Activated T-cell treated with anti-CD3 and anti-CD28 coated beads, Interleukin-2, amount 50 U/mL, for 1 hour (primary cell): ENCODE results near the gene DOLPP1.
A peak's percentile ranks its signal among the peaks of the same experiment; 100 is the strongest.
"Not testable (repeated sequence)": the region's sequence is repeated elsewhere in the genome, so short reads cannot be mapped to it uniquely, and the experiment has no call there.

Experiments used
- DNase-seq: peaks from one replicate; pipeline ENCODE4 v3.0.0-alpha.2; 2020

Gene DOLPP1

DNA sequence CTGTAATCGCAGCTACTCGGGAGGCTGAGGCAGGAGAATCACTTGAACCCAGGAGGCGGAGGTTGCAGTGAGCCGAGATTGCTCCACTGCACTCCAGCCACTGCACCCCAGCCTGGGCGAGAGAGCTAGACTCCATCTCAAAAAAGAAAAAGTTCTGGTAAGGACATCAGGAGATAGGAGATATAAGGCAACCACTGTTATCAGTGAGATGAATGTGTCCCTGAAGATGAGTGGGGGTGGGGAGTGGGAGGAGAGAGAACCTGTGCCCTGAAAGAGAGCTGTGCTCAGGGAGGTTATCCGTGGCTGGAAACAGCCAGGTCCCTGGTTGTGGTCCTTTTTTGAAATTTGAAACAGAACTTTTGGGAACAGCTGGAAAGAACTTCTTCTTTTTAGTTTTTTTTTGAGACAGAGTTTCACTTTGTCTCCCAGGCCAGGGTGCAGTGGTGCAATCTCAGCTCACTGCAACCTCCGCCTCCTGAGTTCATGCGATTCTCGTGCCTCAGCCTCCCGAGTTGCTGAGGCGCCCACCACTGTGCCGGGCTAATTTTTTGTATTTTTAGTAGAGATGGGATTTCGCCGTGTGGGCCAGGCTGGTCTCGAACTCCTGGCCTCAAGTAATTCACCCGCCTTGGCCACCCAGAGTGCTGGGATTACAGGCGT, 32.9 kb downstream of the DOLPP1 start:
- no peak for DNase-seq

DNA sequence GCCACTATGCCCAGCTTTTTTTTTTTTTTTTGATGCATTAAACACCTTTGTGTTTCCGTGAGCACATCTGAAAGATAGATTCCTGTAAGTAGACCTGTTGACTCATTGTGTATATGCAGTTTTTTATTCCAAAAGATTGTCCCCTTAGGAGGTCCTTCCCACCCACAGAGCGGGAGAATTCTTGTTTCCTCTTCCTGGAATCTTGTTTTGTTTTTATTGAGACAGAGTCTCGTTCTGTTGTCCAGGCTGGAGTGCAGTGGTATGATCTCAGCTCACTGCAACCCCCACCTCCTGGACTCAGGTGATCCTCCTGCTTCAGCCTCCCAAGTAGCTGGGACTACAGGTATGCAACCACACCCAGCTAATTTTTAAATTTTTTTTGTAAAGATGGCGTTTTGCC, 37.9 kb downstream of the DOLPP1 start:
- no peak for DNase-seq

DNA sequence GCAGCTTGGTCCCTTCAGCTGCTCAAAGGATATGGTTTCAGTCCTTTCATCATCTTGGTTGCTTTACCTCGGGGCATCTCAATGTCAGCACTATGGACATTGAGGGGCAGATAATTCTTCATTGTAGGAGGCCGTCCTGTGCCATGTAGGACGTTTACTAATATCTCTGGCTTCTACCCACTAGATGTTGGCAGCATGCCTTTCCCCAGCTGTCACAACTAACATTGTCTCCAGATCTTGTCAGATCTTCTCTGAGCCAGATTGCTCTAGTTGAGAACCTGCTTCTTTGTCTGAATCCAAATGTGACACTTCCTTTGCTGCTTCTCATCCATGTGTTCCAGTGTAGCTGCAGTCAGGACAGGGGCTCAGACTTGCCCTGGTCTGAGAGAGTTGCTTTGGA, 40.6 kb downstream of the DOLPP1 start:
- no peak for DNase-seq

DNA sequence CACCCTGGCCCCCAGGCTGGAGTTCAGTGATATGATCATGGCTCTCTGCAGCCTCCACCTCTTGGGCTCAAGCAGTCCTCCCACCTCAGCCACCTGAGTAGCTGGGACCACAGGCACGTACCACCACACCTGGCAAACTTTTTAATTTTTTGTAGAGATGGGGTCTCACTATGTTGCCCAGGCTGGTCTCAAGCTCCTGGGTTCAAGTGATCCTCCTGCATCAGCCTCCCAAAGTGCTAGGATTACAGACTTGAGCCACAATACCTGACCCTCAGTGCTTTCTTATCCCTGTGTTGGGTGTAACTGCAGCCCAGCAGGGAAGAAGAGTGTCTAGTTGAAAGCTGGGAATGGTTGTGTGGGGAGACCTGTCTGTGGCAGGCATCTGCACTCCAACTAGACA, 41.2 kb downstream of the DOLPP1 start:
- DNase-seq = no peak

DNA sequence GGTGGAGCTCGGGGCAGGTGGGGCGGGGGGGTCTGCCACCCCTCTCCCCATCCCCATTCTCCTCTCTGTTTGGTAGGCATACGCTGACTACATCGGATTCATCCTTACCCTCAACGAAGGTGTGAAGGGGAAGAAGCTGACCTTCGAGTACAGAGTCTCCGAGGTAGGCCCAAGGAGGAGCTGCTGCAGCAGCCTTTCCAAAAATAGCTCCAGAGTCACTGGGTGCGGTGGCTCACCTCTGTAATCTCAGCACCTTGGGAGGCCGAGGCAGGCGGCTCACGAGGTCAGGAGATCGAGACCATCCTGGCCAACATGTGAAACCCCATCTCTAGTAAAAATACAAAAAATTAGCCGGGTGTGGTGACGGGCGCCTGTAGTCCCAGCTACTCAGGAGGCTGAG, 42.1 kb downstream of the DOLPP1 start:
- not testable (repeated sequence) for DNase-seq

DNA sequence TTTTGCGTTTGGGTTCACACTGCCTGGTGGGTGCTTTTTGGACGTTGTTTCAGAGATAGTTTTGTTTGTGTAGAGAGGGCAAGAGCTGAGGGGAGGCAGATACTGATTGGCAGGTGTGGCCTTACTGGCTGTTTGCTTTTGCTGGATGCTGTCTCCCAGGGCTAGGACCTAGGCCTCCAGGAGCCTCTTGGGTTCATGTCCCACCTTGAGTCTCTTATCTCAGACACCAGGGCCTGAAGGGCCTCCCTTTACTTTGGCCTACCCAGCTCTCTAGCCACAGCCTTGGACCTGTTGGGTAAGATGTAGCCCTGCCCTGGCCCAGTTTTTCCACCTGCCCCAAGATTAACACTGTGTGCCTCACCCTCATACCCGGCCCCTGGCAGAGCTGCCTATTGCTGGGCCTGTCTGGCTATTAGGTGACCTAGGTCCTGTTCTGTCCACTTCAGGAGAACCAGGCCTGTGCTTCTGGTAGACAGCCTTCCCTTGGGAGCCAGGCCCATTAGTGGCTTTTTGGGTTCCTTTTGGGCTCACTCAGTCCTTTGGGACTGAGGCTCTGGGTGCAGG, 43.7 kb downstream of the DOLPP1 start:
- no peak for DNase-seq

DNA sequence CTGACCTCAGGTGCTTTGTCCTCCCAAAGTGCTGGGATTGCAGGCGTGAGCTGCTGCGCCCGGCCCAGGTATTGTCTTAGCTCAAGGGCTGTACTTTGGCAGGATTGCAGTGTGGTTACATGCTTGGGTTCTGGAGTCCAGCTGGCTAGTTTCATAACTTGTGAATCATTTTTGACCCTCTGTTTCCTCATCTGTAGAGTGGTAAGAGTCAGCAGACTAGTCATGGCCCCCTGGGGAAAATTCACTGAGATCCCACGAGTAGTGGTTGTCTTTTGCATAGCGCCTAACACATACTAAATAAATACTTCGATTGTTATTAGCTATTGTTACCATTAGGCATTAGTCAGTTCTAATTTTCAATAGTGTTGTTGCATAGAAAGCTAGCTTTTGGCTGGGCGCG, 44.6 kb downstream of the DOLPP1 start:
- no peak for DNase-seq

DNA sequence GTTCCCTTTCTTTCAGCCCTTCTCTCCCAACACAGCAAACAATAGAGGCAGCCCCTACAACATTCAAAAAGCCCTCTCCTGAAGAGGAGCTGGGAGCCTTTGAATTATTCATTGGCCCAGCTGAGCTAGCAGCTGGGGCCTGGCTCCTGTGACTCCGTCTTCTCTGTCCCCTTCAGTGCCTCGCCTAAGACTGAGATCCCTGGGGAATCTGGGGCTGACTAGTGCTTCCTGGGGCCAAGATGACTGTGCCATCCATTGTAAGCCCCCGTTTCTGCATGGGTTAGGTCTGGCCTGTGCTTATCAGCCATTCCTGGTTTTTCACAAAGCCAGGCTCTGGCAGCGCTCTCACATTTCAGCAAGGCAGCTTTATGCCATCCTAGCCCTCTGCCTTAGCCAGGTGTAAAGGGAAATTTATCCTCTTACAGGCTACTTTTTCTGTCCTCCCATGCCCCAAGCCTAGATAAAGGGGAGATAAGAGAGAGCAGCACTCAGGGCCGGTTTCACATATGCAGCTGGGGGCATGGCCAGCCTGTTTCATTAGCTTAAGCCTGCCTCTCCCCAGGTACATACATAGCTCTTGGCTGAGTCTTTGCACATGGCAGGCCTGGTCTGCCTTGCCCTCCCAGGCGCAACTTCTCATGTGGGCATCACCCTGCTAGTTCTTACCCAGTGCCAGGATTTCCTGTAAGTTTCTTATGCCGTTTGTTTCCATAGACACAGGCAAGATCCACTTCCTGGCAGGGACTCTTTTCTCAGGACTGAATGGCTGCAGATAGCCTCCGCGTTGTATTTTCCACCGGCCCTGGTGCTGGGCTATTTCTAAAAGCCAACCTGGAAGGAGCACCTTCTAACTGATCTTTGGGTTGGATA, 46.1 kb downstream of the DOLPP1 start:
- no peak for DNase-seq

DNA sequence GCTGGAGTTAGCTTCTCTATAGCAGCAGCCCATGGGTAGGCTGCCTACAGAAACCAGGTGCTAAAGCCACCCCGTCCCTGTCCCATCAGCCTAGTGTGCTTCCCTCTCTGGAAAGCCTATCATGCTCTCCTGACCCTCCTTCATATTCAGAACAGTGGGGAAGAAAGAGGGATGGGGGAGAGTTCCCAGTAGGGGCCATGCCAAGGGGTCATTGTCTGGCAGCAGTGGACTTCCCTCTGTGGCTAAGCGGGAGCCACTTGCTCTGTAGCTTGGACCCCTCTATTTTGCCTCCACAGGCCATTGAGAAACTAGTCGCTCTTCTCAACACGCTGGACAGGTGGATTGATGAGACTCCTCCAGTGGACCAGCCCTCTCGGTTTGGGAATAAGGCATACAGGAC, 47.8 kb downstream of the DOLPP1 start:
- no peak for DNase-seq

DNA sequence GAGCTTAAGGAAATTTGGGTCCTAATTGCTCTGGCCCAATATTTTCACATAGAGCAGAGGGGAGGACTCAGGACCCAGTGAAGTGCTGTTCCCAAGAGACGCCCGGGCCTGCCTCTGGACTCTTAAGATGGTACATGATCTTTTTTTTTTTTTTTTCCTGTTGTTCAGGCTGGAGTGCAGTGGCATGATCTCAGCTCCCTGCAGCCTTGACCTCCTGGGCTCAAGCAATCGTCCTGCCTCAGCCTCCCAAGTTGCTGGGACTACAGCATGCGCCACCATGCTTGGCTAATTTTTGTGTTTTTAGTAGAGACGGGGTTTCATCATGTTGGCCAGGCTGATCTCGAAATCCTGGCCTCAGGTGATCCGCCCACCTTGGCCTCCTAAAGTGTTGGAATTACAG, 49.4 kb downstream of the DOLPP1 start:
- DNase-seq = not testable (repeated sequence)

DNA sequence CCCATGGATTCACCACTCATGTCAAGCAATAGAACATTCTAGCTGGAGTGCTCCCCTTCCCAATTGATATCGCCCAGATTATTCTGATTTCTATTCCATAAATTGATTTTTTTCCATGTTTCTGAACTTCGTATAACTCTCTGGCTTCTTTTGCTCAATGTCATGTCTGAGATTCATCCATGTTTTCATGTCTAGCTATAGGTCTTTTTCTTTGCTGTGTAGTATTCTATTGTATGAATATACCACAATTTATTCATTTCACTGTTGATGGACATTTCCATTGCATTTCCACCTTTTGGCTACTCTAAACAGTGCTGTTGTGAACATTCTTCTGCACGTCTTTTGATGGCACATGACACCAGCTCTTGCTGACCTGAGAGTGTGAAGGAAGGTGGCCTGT, 49.9 kb downstream of the DOLPP1 start:
- no peak for DNase-seq

DNA sequence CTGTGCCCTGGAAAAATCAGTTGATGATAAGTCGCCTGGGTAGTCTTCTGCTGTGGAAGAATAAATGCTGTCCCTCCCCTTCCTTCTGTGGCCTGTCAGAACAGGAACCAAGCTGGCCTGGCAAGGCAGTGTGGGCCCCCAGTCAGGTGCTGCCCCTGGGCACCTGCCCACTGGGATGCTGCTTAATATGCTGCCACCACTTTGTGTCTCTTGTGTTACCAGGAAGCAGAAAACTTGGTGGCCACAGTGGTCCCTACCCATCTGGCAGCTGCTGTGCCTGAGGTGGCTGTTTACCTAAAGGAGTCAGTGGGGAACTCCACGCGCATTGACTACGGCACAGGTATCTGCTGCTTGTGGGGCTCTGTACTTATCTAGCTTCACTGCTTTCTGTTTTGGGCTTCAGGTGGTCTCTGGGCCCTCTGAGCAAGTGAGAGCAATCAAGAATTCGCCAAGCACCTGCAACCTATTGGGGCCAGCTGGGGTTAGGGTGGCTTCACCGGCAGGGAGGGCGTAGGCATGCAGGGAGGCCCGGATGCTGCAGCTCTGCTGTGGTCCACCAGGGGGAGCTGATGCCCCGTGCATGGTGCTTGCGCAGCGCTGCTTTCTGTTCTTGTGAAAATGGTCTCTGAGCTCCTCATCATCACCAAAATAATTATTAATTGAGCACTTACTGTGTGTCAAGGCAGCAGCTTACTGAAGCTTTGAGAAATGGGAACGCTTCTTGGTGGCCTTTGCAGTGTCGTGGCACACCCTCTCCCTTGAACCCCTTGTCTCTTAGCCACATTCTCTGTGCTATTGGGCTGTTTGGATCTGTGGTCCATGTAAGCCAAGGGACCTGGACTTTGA, 50.6 kb downstream of the DOLPP1 start:
- DNase-seq = peak; percentile 89

DNA sequence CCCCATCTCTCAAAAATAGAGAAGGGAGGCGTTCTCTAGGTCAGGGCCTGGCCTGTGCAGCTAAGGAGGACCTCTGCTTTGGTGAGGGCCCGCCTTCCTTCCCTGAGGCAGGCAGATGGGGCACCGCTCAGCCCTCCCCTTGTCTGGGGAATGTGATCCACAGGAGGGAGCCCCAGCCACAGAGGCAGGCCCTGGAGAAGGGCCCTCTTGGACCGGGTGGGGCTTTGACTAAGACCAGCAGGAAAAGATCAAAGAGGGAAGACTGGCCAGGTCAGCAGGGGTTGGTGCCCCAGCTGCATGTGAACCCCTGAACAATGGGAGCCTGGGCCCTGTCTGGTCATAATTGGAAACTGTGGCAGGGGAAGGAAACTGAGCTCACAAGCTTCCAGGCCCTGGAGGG, 52.2 kb downstream of the DOLPP1 start:
- DNase-seq = no peak

DNA sequence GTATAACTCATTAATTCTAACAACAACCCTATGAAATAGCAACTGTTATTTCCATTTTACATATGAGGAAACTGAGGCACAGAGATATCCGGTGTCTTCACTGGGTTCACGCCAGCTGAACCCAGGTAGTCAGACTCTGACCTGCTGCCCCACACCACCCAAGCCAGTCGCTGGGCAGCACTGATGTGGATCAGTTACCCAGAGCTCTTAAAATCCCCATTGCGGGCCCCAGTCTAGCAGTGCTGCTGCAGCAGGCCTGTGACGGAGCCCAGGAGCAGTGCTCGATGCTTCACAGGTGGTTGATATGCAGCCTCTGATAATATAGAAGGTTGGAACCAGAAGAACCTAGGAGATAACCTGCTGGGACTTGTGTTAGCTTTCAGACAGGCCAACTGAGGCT, 54.6 kb downstream of the DOLPP1 start:
- DNase-seq = no peak

DNA sequence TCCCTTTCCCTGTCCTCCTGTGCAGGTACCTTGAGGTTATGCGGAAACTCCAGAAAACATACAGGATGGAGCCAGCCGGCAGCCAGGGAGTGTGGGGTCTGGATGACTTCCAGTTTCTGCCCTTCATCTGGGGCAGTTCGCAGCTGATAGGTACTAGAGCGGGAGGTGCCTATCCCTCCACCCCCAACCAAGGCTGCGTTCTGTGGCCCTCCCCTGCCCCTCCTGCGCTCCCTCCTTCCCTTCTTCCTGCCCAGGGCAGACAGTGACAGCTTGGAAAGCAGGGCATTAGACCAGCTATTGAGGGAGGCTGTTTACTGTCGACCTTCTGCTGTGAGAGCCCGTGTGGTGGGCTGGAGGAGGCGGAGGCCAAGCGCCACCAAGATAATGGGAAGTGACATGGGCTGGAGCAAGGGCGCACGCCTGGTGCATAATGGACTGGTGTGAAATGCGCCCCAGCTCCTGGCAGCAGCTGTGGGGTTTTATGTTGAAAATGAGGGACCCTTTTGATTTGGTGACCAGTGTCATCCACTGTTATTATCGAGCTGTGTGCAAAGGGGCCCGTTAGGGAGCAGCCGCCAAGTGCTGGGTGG, 55.6 kb downstream of the DOLPP1 start:
- DNase-seq = no peak

DNA sequence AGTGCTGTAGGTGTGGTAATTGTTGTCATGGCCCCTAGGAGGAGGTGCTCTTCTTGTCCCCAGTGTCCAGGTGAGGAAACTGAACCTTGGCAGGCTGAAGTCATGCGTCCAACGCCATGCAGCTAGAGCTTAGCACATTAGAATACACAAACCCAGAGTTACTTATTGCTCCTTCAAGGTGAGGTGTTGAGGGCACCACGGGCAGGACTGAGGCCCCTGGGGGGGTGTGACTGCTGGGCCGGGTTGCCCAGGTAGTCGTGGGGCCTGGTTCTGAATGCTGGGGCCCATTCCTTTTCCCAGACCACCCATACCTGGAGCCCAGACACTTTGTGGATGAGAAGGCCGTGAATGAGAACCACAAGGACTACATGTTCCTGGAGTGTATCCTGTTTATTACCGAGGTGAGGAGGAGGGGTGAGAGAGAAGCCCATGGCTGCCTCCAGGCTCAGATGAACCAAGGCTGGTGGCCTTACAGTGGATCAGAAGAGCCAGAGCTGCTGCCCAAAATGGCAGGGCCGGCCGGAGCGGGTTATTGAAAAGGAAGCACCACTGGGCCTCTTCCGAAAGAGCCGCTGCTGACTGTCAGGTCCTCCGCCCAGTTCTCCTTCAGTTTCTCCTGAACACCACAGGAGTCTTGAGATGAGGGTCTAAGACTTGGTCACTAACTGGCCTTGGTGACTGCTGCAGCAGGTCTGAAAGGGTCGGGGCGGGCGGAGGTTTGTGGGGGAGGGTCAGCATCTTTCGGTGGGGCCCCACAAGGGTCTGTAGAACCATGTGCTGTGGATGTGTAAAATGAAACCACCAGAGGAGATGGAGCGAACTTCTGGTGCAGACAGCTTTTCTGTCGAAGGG, 56.6 kb downstream of the DOLPP1 start:
- no peak for DNase-seq

DNA sequence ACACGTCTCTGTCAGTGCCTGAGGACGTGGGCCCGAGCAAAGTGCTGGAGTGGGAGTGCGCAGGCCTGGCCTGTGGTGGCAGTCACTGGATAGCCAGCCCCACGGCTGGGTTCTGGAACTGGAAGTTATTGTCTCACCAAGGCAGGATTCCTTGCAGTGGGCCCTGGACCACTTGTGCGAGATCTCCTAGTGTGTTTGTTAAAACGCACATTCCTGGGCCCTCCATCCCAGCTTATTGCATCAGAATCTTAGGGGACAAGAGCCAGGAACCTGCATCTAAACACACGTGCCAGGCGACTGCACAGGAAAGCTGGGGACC, 57.2 kb downstream of the DOLPP1 start:
- no peak for DNase-seq

DNA sequence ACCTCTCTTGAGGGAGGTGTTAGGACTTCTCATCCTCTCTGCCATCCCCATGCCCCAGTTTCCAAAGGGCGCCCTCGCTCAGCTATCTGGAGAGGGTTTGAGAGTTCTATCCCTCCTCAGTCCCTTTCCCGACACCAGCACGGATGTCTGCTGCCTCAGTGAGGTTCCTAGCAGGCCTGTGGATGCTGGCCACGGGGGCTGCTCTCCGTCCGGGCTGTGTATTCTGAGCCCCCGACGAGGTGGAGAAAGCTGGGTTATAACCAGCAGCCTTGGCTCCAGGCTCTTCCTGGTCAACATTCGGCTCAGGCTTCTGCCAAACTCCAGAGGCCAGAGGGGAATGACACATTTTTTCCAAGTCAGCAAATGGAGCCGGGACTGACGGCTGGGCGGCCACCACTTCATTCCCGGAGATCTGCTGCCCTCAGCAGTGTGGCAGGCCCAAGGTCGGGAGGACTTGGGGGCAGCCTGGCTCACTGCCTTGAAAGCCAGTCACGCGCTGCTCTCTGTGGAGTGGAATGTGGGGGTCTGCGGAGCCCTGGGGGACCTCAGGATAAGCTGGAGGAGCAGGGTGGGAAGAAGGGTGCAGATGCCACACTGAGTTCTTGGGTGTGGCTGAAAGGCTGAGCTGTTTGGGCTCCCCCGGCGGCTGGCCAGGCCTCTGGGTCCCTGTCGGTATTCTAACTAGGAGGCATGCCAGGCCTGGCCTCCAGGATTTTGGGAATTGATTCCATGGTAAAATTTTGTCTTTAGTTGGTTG, 57.7 kb downstream of the DOLPP1 start:
- DNase-seq = no peak

DNA sequence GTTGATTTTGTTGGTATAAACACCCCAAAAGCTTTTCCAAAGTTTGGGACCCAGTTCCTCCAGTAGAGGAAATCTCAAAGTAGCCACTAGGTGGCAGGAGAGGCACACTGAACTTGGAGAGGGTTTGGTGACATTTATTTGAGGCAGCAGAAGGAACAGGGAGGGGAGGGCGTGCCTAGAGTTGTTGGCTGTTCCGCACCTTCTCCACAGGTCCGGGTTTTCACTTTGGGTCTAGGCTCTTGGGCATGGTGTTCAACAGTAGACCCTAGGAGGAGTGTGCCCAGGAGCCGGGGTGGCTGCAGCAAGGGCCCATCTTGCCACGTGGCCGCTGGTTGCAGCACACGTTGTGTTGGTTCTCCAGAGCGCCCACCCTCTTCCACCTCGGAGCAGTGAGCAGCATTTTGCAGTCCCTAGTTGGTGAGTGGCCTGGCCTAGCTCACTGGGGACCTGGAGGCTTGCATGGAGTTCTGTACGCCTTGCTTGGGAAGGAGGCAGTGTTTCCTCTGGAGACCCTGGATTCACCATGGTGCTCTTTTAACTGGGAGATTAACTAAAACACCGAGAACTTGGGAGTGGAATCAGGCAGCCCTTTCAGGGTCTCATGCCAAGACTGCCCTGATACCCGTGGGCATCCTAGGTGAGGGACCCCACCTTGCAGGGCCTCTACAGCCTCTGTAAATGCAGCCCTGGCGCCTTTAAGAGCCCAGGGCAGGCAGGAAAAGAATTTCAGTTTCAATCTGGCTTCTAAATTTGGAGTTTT, 58.5 kb downstream of the DOLPP1 start:
- peak; percentile 70 for DNase-seq

DNA sequence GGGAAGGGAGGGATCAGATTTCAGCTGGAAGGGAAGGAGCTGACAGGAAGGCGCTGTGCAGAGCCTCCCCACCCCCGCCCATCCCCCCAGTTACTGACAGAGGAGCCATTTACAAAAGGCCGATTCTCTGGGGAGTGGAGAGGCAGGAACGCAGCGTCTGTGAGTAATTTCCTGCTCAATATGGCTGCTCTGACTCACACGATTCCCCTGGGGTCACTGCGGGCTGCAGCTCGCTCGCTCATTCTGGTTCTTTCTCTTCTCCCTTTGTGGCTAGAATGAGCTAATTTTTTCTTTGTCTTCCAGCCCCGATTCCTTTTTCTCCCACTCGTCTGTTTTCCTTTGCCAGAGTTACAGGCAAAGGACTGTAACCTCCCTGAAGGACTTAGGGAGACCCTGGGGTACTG, 59.1 kb downstream of the DOLPP1 start:
- peak; percentile 74 for DNase-seq
